Suprapubic skin (tissue), 3 donors: ENCODE measurements around the gene DIAPH3.

ENCODE experiments used
- CTCF ChIP-seq, 2 donors: fragments of 200-600 bp in 1 of 2; fragments of 450-650 bp in 1 of 2; sonication (generic) in 1 of 2; IDR thresholded peaks; one replicate each; pipeline ENCODE4 v1.5.1; 2016 to 2019; ENCODE audit warnings: antibody characterized with exemption in 2 of 2, mild to moderate bottlenecking in 1 of 2, moderate library complexity in 1 of 2
- POLR2AphosphoS5 ChIP-seq, 3 donors: sonication (generic); formaldehyde crosslinking; IDR thresholded peaks; one replicate each; pipeline ENCODE4 v1.6.1; 2017; ENCODE audit warnings: antibody characterized with exemption in 3 of 3

GRCh38 chr13:59665184-59665583 lies 498.5 kb downstream of the DIAPH3 start:
- TF ChIP-seq CTCF (IDR thresholded peaks at IDR 0.05) (no peak), POLR2AphosphoS5 (IDR thresholded peaks at IDR 0.05) (no peak)
